DND-41 (cell line): ENCODE data around the gene FHIT.

ENCODE experiments used
- ATAC-seq: fragments of 200-7000 bp; cut with Tn5 transposase; 3 replicates; pipeline ENCODE4 v1.9.1; 2021; ENCODE audit warnings: low read depth; ENCODE audit not compliant: insufficient read depth
- DNase-seq: peaks from one replicate; pipeline ENCODE4 v3.0.0-alpha.2; 2020
- H2AFZ ChIP-seq: 2 replicates; pipeline ENCODE4 v1.6.0; 2012; ENCODE audit warnings: low read depth, low read length
- H3K27ac ChIP-seq: 2 replicates; pipeline ENCODE4 v1.5.1; 2012; ENCODE audit warnings: low read length, inconsistent platforms
- H3K27me3 ChIP-seq: fragments of 200-600 bp; sonication (generic); 2 replicates; pipeline ENCODE4 v1.6.0; 2012; ENCODE audit warnings: low read length, mild to moderate bottlenecking, inconsistent platforms; ENCODE audit not compliant: insufficient read depth, poor library complexity
- H3K36me3 ChIP-seq: 2 replicates; pipeline ENCODE4 v1.5.1; 2012; ENCODE audit warnings: low read length, inconsistent platforms; ENCODE audit not compliant: insufficient read depth
- H3K4me1 ChIP-seq: 2 replicates; pipeline ENCODE4 v1.5.1; 2012; ENCODE audit warnings: mild to moderate bottlenecking, low read length; ENCODE audit not compliant: insufficient read depth
- H3K4me2 ChIP-seq: 2 replicates; pipeline ENCODE4 v1.6.0; 2012; ENCODE audit warnings: mild to moderate bottlenecking, moderate library complexity, low read length, inconsistent platforms; ENCODE audit not compliant: insufficient read depth
- H3K4me3 ChIP-seq, 2 experiments: fragments of 200-600 bp in 1 of 2; shearing (Covaris generic) in 1 of 2; 2 replicates each; pipeline ENCODE4 v1.5.1; 2012 to 2016; ENCODE audit warnings: inconsistent platforms in 2 of 2, low read length in 2 of 2, mild to moderate bottlenecking in 2 of 2, low read depth in 1 of 2, moderate library complexity in 1 of 2
- H3K79me2 ChIP-seq: 2 replicates; pipeline ENCODE4 v1.6.0; 2012; ENCODE audit warnings: low read length, inconsistent platforms; ENCODE audit not compliant: insufficient read depth
- H3K9ac ChIP-seq: 2 replicates; pipeline ENCODE4 v1.6.0; 2012; ENCODE audit warnings: low read depth, mild to moderate bottlenecking, inconsistent platforms, low read length, moderate library complexity
- H3K9me3 ChIP-seq: 2 replicates; pipeline ENCODE4 v1.5.1; 2012; ENCODE audit warnings: low read length, moderate library complexity, mild to moderate bottlenecking, inconsistent platforms; ENCODE audit not compliant: insufficient read depth, severe bottlenecking
- H4K20me1 ChIP-seq: 2 replicates; pipeline ENCODE4 v1.6.0; 2012; ENCODE audit warnings: low read length; ENCODE audit not compliant: insufficient read depth
- CTCF ChIP-seq: IDR thresholded peaks from 2 replicates; pipeline ENCODE4 v1.5.1; 2012; ENCODE audit warnings: borderline replicate concordance, low read length, moderate library complexity, mild to moderate bottlenecking; ENCODE audit not compliant: poor library complexity, severe bottlenecking; ENCODE audit errors: extremely low read depth
- EZH2 ChIP-seq: IDR thresholded peaks from 3 replicates; pipeline ENCODE4 v1.6.1; 2012; ENCODE audit warnings: borderline replicate concordance, low read depth, mild to moderate bottlenecking, moderate library complexity, low read length, inconsistent platforms; ENCODE audit not compliant: severe bottlenecking

FHIT gene

GRCh38 chr3:59821274-59821673 lies 1430.0 kb downstream of the FHIT start:
- TF ChIP-seq EZH2 (no peak), CTCF (no peak)
- Histone ChIP-seq H3K27me3 (no peaks in the 10 kb centered on the region), H3K4me2 (no peak overlapping the region), H3K9ac (no peak overlapping the region), H3K36me3 (peaks cover 8% of the 10 kb centered on the region), H2AFZ (no peak overlapping the region), H3K9me3 (no peaks in the 10 kb centered on the region), H3K4me1 (peaks cover 13% of the 10 kb centered on the region), H3K79me2 (no peaks in the 10 kb centered on the region; the same call in 1 of the 2 replicates), H4K20me1 (no peaks in the 10 kb centered on the region), H3K27ac (peak overlapping the region; percentile 36; the same call in 1 of the 2 replicates), H3K4me3 (no peak overlapping the region)
- DNase-seq, result peak; percentile 38
- ATAC-seq, result peak; percentile 73

GRCh38 chr3:59820352-59820934 lies 1430.8 kb downstream of the FHIT start:
- no peak overlapping the region for H3K27ac ChIP-seq
- no peak overlapping the region for H3K4me3 ChIP-seq
- peaks cover 13% of the 10 kb centered on the region for H3K4me1 ChIP-seq
- no peaks in the 10 kb centered on the region for H3K9me3 ChIP-seq
- DNase-seq (no peak), ATAC-seq (no peak)
- H3K9ac ChIP-seq, result no peak overlapping the region
- H4K20me1 ChIP-seq, result no peaks in the 10 kb centered on the region
- no peaks in the 10 kb centered on the region for H3K27me3 ChIP-seq
- TF ChIP-seq EZH2 (no peak), CTCF (no peak)
- H3K79me2 ChIP-seq, result no peaks in the 10 kb centered on the region; the same call in 1 of the 2 replicates
- peaks cover 11% of the 10 kb centered on the region for H3K36me3 ChIP-seq
- no peak overlapping the region for H2AFZ ChIP-seq
- no peak overlapping the region for H3K4me2 ChIP-seq

- Histone ChIP-seq H3K27ac (no peak overlapping the region), H2AFZ (no peak overlapping the region), H3K27me3 (no peaks in the 10 kb centered on the region)
These were observed 1432.3 kb downstream of the FHIT start for GRCh38 chr3:59818919-59819300.

More at GRCh38 chr3:59818919-59819300, 1432.3 kb downstream of the FHIT start:
- H3K9ac ChIP-seq, result no peak overlapping the region
- H3K4me3 ChIP-seq, result no peak overlapping the region
- TF ChIP-seq EZH2 (no peak), CTCF (no peak)
- DNase-seq (no peak), ATAC-seq (no peak)
- no peaks in the 10 kb centered on the region for H3K9me3 ChIP-seq
- no peaks in the 10 kb centered on the region; the same call in 1 of the 2 replicates for H3K79me2 ChIP-seq
- peaks cover 13% of the 10 kb centered on the region for H3K4me1 ChIP-seq
- no peak overlapping the region for H3K4me2 ChIP-seq
- peaks cover 11% of the 10 kb centered on the region for H3K36me3 ChIP-seq
- no peaks in the 10 kb centered on the region for H4K20me1 ChIP-seq
